ENCODE data around the gene MAP3K3.

The MAP3K3 gene

DNA sequence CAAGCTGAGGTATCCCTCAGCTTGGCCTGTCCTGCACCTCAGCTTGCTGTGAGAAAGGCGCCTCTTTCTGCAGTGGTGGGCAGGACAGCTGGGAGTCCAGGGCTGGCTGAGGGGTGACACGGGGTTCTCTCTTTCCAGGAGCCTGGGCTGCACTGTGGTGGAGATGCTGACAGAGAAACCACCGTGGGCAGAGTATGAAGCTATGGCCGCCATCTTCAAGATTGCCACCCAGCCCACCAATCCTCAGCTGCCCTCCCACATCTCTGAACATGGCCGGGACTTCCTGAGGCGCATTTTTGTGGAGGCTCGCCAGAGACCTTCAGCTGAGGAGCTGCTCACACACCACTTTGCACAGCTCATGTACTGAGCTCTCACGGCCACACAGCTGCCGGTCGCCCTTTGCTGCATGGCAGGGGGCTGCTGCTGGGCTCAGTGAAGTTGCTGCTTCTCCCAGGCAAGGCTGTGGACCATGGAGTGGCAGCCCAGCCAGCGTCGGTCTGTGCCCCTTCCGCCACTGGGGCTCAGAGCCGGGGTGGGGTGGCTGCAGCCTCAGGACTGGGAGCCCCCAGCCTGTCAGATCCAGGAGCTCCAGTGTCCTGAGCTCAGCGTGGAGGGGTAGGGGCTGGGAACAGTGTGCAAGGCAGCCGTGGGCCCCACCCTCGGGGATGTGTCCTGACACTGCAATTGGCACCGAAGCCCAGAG, 71.3 kb downstream of the MAP3K3 start:
- no peak for DNase-seq (ENCODE audit: low read depth)

DNA sequence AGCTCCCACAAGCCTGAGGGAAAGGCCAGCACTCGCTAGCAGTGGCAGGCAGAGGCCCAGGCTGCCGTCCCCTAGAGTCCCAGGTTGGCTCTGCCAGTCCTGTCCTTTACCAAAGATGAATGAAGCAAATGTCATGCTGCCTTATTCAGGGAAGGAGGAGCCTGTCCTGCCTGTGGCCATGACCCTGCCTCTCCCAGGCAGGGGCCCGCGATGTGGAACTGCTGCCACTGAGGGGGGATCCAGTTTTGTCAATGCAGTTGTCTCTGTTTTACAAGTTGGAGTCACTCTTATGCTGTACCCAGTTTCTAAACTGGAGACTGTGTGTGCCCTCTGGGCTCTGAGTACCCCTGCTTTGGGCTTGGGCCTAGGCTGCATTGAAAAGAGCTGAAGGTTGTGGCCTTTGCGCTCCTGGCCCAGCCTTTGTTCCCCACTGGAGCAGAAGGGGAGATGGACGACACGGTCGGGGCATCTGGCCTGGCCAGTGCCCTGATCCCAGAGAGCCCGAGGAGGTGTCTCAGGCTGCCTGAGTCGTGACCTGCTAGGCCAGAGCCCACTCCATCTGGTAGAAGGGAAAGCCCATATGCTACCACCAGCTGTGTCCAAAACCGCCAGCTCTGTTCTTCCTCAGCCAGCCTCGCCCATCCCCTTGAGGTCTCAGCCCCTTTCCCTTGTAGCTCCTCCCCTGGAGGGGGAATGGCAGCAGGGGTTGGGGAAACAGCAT, 72.2 kb downstream of the MAP3K3 start:
- DNase-seq (ENCODE audit: low read depth): no peak

DNA sequence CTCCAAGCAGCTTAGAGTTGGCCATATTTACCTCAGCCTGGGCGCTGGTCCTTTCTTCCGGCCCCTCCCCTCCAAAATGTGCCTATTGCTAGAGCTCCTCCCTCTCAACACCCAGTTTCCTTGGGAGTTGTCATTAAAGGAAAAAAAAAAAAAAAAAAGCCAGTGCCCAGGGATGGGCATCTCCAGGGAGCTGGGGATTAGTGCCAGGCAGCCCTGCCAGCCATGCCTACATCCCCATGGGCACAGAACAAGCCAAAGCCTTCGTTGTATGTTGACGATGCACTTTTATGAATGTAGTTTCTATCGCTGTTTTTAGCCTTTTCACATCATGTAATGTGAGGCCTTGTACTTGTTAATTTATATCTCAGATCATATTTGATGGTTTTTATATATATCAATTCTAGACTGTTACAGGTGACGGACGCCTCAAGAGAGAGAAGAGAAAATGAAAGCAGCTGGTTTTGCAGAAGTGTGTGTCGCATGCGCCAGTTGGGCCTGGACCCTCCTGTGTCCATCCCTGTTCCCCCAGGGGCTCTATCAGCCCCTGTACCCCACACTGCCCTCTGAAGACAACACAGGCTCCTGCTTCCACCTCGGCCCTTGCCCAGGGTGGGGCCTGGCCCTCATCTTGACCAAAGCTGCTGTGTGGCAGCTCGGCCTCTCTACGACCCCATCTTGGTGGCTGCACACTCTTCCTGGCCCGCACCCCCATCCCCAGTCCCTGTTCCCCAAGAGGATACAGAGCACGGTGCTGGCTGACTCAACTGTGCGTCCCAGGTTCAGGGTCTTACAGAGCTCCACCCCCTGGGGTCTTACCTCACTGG, 72.9 kb downstream of the MAP3K3 start:
- no peak for DNase-seq (ENCODE audit: low read depth)

DNA sequence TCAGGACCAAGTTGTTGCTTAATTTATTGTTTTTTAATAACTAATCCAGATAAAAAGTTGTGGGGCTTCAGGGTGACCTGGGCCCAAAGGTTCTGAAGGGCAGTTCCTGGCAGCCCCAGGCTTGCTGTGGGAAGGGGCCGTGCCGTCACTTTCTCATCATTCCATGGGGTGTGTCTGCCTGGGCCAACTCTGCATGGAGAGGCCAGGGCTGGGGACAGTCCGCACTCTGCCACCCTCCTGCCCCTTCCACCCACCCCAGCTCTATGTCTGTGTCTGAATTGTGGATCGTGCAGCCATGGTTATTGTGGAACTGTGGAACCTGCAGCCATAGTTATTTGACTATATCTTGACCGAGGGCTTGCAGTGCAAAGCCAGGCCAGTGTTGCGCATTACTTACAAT, 73.7 kb downstream of the MAP3K3 start:
- no peak for DNase-seq (ENCODE audit: low read depth)

DNA sequence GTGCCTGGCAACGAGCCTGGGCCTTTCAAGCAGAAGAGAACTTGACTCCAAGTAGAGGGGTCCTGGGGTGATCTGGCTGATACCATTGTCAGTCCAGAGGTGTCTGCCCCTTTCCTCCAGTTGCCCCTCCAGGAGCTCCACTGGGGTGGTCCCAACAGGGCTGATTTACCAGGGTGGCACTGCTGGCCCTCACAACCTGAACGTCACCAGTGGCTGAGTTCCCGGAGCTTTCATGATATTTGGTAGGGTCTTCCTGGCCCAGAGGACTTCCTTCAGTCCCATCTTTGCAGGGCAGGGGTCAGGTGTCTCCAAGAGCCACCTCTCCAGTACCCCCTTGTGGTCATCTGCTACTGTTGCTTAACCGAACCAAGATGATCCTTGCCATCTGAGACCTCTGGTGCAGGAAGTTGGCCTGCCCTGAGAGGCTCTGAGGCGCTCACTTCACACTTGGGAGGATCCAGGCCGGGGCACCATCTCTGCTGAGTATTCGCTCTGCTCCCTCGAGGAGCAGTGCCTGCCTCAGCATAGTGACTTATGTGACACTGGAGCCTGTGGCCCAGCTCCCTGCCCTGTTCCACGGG, 74.3 kb downstream of the MAP3K3 start:
- no peak for DNase-seq (ENCODE audit: low read depth)

DNA sequence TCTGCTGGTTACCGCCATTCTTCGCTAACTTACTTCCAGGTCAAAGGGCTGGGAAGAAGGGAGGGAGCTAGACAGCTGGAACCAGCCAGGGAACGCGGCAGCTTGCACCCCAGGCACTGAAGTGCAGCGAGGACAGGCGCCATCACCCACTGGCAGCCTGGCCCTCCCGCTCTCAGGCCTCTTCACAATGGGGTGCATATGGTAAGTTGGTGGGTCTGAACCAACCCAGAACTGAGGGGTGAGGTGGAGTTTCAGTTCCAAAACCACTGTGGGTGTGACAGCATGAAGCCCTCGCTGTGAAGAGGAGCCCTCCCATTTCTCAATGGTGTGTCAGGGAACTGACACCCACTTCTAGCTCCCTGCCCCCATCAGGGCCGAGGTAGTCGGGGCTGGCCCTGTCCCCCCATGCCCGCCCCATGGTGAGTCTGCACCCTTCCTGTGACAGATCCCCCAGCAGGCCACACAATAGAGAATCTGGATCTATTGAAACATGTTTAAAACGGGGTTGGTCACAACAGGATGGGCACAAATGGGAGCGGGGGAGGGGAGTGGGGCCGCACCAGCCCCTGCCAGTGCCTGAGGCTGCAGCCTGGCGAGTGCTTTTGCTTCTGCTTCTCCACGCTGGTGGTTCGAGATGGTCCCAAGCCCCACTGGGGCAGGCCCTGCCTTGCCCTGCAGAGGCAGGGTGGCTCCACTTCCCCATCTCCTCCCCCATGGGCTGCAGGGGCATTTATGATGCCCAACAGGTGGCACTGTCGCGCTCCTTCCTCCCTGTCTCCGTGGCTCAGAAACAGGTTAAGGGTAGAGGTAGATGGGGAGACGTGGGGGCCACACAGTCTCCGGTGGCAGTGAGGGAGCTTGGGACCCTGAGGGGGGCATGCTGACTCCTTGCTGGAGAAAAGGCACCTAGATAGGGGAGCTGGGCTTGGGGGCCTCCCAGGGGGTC, 75.4 kb downstream of the MAP3K3 start:
- peak; percentile 53 for DNase-seq (ENCODE audit: low read depth)

DNA sequence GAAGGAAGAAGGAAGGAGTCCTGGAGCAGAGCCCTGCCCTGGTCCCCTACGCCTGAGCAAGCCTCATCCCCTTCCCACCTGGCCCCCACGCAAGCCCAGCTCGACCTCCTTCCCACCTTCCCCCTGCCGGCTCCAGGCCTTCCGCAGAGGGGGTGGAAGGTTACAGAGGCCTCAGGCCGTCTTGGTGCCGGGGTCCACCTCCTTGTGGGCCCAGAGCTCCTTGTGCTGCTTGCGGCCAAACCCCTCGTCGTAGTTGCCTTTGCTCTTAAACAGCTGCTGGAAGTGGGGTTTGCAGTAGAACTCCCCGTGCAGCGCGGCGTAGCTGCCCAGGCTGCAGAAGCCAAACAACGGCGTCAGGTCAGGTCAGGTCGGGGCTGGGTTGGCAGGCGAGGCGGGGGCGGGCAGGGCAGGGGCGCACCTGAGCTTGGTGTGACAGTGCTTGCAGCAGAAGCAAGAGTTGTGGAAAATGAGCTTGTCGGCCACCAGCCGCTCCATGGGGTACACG, 76.2 kb downstream of the MAP3K3 start:
- no peak for DNase-seq (ENCODE audit: low read depth)

DNA sequence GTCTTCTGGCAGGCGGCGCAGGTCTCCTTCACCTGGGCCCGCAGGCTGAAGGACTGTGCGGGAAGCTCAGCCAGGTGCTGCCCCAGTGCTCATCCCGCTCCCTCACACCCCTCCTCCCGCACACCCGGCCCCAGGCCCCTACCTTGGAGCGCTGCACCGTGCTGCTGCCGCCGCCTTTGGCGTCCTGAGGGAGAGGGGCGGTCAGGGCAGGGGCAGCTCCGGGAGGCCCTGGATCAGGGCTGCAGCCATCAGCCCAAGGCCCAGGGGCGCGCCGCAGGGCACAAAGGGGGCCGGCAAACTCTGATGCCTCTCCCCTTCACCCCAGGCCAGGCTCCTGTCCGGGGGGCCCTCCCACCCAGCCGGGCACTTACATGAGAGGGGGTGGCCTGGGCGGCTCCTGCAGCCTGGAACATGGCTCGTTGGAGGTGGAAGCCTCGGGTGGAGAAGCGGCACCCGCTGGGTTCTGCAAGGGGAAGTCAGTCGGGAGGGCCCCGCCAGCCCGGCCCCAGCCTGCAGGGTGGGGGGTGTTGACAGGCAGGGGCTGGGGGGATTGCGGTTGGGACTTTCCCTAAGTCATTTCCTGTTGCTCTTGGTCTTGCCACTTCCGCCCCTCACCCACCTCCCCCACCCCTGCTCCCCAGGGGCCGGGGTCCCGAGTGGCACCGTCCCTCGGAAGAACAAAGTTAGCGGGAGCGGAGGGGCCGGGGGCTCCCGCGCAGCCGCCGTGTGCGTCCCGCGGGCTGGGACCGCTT, 76.8 kb downstream of the MAP3K3 start:
- peak; percentile 78 for DNase-seq (ENCODE audit: low read depth)

DNA sequence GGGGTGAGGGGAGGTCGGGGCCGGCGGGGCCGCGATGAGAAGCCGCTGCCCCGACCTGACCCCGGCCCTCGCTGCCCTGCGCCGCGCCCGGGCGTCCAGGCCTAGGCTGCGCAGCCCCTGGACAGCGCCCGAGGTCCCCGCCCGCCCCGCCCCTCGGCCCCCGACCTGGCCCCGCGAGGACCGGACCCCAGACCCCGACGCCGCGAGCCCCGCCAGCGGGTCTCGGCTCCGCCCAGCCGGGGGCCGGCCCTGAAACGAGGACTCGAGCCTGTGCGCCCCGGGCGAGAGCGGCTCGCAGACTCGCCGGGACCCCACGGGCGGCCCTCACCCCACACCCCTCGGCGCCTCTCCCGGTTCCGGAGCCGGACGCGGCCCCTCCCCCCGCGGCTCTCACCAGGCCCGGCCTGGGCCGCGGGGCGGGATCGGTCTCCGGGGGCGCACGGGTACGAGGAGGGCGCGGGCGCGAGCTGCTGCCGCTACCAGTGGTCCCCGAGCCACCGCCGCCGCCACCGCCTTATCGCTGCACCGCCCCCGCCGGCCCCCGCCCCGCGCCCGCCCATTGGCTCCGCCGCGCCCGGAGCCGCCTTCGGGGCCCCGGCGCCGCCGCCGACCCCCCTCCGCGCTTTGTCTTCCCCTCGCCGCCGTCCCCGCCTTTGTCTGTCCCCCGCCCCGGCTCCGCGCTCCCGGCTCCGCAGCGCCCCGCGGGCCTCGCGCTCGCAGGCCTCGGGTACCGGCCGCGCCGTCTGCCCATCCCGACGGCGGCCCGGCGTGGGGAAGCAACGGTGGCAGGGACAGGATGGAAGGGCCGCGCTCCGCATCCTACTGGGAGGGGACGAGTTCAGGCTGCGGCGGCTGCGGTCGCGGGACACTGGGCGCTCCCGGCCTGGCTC, 77.7 kb downstream of the MAP3K3 start, which contains the start of gene LIMD2:
Gene LIMD2, minus strand, starts transcription at position 488 of the 890 bp plus-strand sequence. CDS start 827 bp downstream, outside the sequence.
- peak; percentile 86 for DNase-seq (ENCODE audit: low read depth)

DNA sequence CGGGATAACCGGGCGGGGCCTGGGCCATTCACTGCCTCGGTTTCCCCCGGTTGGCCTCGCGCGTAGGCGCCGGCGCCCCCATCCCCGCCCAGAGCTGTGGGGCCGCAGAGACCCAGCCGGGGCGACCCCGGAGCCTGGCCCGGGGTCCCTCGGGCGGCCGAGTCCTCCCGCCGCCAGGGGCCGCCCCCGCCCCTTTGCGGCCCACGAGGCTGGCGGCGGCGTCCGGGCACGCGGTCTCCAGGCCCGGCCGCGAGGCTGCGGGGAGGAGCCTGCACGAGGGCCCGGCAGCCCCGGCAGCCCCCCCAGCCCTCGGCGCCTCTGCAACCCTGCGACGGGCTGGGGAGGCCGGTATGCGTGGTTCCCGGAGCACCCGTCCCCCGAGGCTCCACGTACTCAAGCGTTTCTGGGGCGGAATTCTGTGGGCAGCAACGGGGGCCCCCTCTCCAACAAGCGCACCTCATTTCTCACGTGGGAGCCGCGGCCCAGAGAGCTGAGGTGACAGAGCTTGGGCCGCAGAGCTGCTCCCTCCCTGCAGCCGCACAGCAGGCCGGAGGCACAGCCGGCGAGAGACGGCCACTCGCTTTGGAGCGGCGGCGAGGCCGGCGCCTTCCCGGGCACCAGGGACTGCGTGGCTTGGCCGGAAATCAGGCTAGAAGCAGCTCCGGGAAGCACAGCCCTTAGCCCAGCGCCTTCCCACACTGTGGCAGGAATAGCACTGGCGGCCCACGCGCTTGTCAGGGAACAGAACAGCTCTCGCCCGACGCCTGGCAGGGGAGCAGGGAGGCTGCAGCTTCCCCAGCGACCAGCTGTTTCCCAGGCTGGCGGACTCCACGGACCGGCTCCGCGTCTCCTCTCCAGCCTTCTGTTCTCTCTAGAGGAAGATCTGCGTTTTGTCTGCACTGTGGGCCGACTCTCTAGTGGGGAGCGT, 78.6 kb downstream of the MAP3K3 start:
- peak; percentile 51 for DNase-seq (ENCODE audit: low read depth)

DNA sequence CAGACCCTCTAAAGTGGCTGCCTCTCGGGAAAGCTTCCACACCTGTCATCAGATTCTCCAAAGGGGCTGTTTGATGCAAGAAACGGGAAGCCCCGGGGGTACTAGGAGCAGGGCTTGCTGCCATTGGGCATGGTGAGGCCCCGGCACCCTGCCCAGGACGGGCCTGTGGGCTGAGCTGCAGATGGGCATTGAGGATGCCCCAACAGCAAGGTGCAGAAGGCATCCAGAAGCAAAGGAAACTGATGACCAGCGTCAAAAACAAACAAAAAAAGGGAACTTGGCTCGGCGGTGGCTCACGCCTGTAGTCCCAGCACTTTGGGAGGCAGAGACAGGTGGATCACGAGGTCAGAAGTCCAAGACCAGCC, 79.2 kb downstream of the MAP3K3 start:
- no peak for DNase-seq (ENCODE audit: low read depth)

DNA sequence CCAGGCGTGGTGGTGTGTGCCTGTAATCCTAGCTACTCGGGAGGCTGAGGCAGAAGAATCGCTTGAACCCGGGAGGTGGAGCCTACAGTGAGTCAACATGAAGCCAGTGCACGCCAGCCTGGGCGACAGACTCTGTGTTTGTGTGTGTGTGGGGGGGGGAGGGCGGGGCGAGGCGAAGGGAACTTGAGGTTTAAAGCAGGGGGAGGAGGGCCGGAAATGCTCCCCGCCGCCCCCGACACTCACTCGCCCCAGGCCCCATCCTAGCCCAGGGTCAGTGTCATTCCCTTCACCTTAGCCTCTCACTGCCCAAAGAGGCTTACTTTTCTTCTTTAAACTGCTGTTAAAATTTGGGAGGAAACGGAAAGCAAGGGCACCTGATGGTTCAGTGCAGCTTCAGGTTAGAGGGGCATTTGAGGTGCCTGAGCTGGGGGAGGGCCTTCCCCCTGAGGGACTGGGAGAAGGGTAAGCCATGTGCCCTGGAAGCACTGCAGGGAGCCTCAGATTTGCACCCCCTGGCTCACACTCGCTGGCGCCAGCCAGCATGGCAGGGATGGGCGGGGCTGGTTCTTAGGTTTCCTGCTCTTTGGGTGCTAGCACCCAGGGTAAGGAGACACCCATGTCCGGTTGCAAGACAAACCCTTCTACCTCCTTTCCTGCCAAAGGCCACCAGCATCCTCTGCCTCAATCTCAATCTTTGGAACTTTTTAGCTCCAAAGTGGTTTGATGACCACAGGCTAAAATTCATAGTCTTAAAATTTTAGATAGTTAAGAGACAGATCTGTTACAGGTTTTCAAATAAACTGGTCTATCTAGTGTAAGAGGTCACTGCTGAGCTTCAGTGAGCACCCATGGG, 79.9 kb downstream of the MAP3K3 start:
- peak; percentile 56 for DNase-seq (ENCODE audit: low read depth)

DNA sequence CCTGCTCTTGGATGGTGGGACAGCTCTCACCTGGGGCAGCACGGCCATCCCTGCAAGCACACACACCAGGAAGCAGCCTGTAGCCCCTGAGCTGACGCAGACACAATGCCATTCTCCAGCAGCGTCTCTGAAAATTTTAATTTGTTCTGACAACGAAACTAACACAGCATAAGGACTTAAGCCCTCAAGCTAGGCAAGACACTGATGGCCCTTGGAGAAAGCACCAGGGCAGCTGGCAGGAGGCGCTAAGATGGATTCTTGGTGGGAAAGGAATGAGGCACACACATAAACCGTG, 80.5 kb downstream of the MAP3K3 start:
- DNase-seq (ENCODE audit: low read depth): no peak

DNA sequence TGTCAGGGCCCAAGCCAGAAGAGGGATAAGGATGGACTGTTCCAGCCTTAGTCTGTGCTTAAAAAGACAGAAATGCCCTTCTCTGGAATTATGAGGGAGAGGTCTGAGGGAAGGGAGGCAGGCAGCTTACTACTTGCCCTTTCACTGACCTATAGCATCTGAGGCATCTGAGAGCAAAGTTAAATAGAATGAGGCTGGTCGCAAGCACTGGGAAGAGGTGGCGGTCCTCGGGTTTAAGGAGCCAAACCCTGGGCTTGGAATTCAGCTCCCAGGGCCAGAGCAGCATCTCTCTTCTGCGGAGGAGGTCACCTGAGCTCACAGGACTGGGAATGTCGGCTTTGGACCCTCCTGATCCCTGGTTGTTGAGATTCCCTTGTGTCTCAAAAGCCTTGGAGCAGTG, 80.8 kb downstream of the MAP3K3 start:
- no peak for DNase-seq (ENCODE audit: low read depth)

DNA sequence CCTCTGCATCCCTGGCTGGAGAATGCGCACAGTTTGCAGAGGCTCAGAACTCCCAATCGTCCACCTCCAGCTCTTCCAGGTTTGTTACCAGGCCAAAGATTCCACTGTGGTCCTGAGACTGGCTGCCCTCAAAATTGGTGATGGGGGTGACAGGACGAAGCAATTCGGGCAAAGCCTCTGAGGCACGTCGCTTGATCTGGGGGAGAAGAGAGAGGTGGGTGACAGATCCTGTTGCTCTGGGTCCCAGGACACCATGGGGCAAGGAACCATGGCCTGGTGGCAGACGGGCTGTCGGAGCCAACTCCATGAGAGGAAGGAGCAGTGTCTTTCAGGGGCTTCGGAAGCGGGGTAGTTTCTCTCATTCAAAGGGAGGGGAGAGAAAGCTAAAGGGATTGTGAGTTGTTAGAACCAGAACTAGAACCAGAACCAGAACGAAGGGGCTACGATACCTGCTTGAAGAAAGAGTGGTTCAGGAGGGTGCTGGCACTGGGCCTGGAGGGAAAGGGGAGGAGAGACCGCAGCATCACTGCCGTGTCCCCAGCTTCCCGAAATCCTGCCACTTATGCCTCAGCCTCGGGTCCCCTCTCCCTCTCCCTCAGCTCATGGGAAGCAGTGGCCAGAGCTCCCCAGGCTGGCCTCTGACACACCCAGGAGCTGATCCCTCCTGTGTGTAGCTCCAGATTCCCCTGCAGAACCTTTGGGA, 81.5 kb downstream of the MAP3K3 start:
- DNase-seq (ENCODE audit: low read depth): no peak

DNA sequence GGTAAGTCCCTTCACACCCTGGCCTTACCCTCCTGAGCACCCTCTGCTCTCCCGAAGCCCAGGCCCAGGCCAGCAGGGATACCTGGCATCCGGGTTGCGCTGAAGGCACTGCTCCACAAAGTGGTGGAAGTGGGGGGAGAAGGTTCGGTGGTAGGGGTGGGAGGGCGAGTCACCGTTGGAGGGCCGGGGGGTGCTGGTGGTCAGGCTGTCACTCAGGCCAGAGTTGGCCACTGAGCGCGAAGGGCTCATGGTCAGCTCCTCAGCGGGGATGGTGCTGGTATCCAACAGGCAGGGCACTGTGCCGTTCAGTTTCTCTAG, 82.0 kb downstream of the MAP3K3 start:
- no peak for DNase-seq (ENCODE audit: low read depth)

DNA sequence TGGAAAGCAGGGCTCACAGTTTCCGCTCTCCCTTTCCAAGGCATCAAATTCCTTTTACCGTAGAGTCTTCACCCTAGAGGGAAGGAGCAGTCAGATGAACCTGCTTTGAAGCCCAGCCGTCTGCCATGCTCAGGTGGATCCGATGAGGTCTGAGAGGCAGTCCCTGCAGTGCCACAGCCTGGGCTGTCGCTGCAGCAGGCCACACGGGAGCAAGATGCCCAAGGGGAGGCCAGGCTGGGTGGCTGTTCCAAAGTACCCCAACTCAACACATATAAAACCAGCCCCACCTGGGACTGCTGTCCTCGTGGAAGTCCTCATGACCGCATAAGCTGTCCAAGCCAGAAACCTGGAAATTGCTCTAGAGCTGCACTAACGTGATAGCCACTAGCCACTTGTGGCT, 82.6 kb downstream of the MAP3K3 start:
- no peak for DNase-seq (ENCODE audit: low read depth)

Data from stimulated activated CD8-positive, alpha-beta memory T cell treated with anti-CD3 and anti-CD28 coated beads, Interleukin-12 subunit alpha, Interleukin-12 subunit beta, amount 100 ng/mL, for 4 hours (primary cell).